WTC11 (cell line): ENCODE measurements around the gene TTC6. TPM values are rescaled to one million over a fixed set of nuclear protein-coding genes. Genes with fewer than 3 reads are reported as not detected.
A peak's percentile ranks its signal among the peaks of the same experiment; 100 is the strongest.

Source experiments
- ATAC-seq: fragments of 200-7000 bp; cut with Tn5 transposase; 2 replicates; pipeline ENCODE4 v1.10.0; 2021; ENCODE audit warnings: mild to moderate bottlenecking, moderate library complexity
- CTCF ChIA-PET: fragments of 300-600 bp; sonication (Branson Sonifier 250); formaldehyde crosslinking; loops from one replicate; lab custom pipeline; 2021; ENCODE audit warnings: antibody characterized with exemption; lab: Charles Lee
- POLR2A ChIA-PET: fragments of 350-600 bp; sonication (Branson Sonifier 250); formaldehyde crosslinking; loops from one replicate; lab custom pipeline; 2021; ENCODE audit warnings: antibody characterized with exemption; lab: Charles Lee
- DNase-seq: peaks from one replicate; pipeline ENCODE4 v3.0.0; 2021; ENCODE audit warnings: low spot score
- H3K27ac Mint-ChIP-seq: 2 replicates; pipeline ENCODE4 v1.8.0; 2021; ENCODE audit warnings: mixed read lengths
- H3K27me3 Mint-ChIP-seq: 2 replicates; pipeline ENCODE4 v1.8.0; 2021; ENCODE audit warnings: low read depth, mild to moderate bottlenecking, moderate library complexity, mixed read lengths
- H3K36me3 Mint-ChIP-seq: 2 replicates; pipeline ENCODE4 v1.8.0; 2021; ENCODE audit warnings: mixed read lengths
- H3K4me1 Mint-ChIP-seq: 2 replicates; pipeline ENCODE4 v1.8.0; 2022; ENCODE audit warnings: mixed read lengths
- H3K4me3 Mint-ChIP-seq: 2 replicates; pipeline ENCODE4 v1.8.0; 2021; ENCODE audit warnings: mild to moderate bottlenecking, moderate library complexity, mixed read lengths
- H3K9me3 Mint-ChIP-seq: 2 replicates; pipeline ENCODE4 v1.8.0; 2021; ENCODE audit warnings: mixed read lengths
- ATF1 ChIP-seq: sonication (generic); formaldehyde crosslinking; IDR thresholded peaks from 2 replicates; pipeline ENCODE4 v1.8.1; 2023; ENCODE audit warnings: mild to moderate bottlenecking, moderate library complexity, missing genetic modification reagents
- CREB1 ChIP-seq: sonication (generic); formaldehyde crosslinking; IDR thresholded peaks from 2 replicates; pipeline ENCODE4 v1.8.0; 2023; ENCODE audit warnings: mild to moderate bottlenecking, missing genetic modification reagents
- EMX1 ChIP-seq: fragments of 250-450 bp; sonication (Bioruptor Pico); IDR thresholded peaks from 2 replicates; pipeline ENCODE4 v1.8.0; 2021; ENCODE audit warnings: mild to moderate bottlenecking
- FOXP4 ChIP-seq: sonication (generic); formaldehyde crosslinking; IDR thresholded peaks from 2 replicates; pipeline ENCODE4 v1.8.0; 2022; ENCODE audit warnings: mild to moderate bottlenecking, missing genetic modification reagents
- GTF2I ChIP-seq: fragments of 250-450 bp; sonication (Bioruptor Pico); conservative IDR thresholded peaks from 2 replicates; pipeline ENCODE4 v1.4.0; 2021; ENCODE audit warnings: mild to moderate bottlenecking
- JAZF1 ChIP-seq: fragments of 250-450 bp; sonication (Bioruptor Pico); IDR thresholded peaks from 2 replicates; pipeline ENCODE4 v1.9.0; 2021; ENCODE audit warnings: moderate library complexity, mild to moderate bottlenecking, inconsistent platforms
- OVOL2 ChIP-seq: fragments of 250-450 bp; sonication (Bioruptor Pico); IDR thresholded peaks from 2 replicates; pipeline ENCODE4 v1.9.0; 2021; ENCODE audit warnings: mild to moderate bottlenecking, borderline replicate concordance
- PRDM15 ChIP-seq: sonication (generic); formaldehyde crosslinking; IDR thresholded peaks from 2 replicates; pipeline ENCODE4 v1.8.0; 2022; ENCODE audit warnings: missing genetic modification reagents
- USF1 ChIP-seq: sonication (generic); formaldehyde crosslinking; IDR thresholded peaks from 2 replicates; pipeline ENCODE4 v1.8.0; 2022; ENCODE audit warnings: mild to moderate bottlenecking, missing genetic modification reagents
- ZNF138 ChIP-seq: sonication (generic); formaldehyde crosslinking; conservative IDR thresholded peaks from 2 replicates; pipeline ENCODE4 v1.8.1; 2022; ENCODE audit warnings: mild to moderate bottlenecking, moderate library complexity, missing genetic modification reagents
- ZNF423 ChIP-seq: fragments of 250-450 bp; sonication (Bioruptor Pico); IDR thresholded peaks from 2 replicates; pipeline ENCODE4 v2.1.2; 2022; ENCODE audit warnings: mild to moderate bottlenecking, moderate library complexity
- ZNF532 ChIP-seq: fragments of 250-450 bp; sonication (Bioruptor Pico); IDR thresholded peaks from 2 replicates; pipeline ENCODE4 v1.9.0; 2021; ENCODE audit warnings: mild to moderate bottlenecking, borderline replicate concordance
- total RNA-seq: library from RNA; stranded (reverse); gene quantifications from 3 replicates; pipeline ENCODE4 v1.2.3, GENCODE V29; 2021
- TF ChIP-seq, protein P1 (sequence below): fragments of 250-450 bp; sonication (Bioruptor Pico); conservative IDR thresholded peaks from 2 replicates; pipeline ENCODE4 v1.9.0; 2021; ENCODE audit warnings: mild to moderate bottlenecking
- TF ChIP-seq, protein P2 (sequence below): sonication (generic); formaldehyde crosslinking; IDR thresholded peaks from 2 replicates; pipeline ENCODE4 v1.8.0; 2022; ENCODE audit warnings: mild to moderate bottlenecking, missing genetic modification reagents
- TF ChIP-seq, protein P3 (sequence below): sonication (generic); formaldehyde crosslinking; IDR thresholded peaks from 2 replicates; pipeline ENCODE4 v1.8.1; 2023; ENCODE audit warnings: mild to moderate bottlenecking, missing genetic modification reagents, borderline replicate concordance

TTC6 gene
- total RNA-seq, 1 experiment from 2014 or later, result not detected

GRCh38 chr14:37597914-37598746 is 2.7 kb downstream of the TTC6 start (continued):
- TF ChIP-seq USF1 (CRISPR knock-in tag) (no peak), GTF2I (no peak)

GRCh38 chr14:37598747-37599506 is 3.5 kb downstream of the TTC6 start:
- POLR2A ChIA-PET, result no interaction called here
- CTCF ChIA-PET, result interaction anchor here (0.6 to 4.6 kb wide), 8 partner anchors 10 to 369 kb away, joined by 3 to 17 read pairs (median 6); no protein-coding TSS in a partner anchor
- ATAC-seq (no peak; the same call in 1 of the 2 replicates), DNase-seq (no peak)
- H3K36me3 Mint-ChIP-seq, result no peaks in the 10 kb centered on the region
- peak overlapping the region; percentile 69 for H3K4me3 Mint-ChIP-seq
- H3K27me3 Mint-ChIP-seq, result peaks cover 96% of the 10 kb centered on the region
- no peaks in the 10 kb centered on the region for H3K9me3 Mint-ChIP-seq
- H3K27ac Mint-ChIP-seq, result no peak overlapping the region
- peaks cover 49% of the 10 kb centered on the region for H3K4me1 Mint-ChIP-seq
- TF ChIP-seq ZNF138 (CRISPR knock-in tag) (no peak), CREB1 (CRISPR knock-in tag) (no peak), PRDM15 (CRISPR knock-in tag) (no peak), ATF1 (CRISPR knock-in tag) (no peak), OVOL2 (CRISPR knock-in tag) (no peak), JAZF1 (CRISPR knock-in tag) (no peak), ZNF532 (CRISPR knock-in tag) (no peak), EMX1 (no peak), FOXP4 (CRISPR knock-in tag) (no peak), ZNF423 (CRISPR knock-in tag) (no peak)
- TF ChIP-seq, protein P1, sequence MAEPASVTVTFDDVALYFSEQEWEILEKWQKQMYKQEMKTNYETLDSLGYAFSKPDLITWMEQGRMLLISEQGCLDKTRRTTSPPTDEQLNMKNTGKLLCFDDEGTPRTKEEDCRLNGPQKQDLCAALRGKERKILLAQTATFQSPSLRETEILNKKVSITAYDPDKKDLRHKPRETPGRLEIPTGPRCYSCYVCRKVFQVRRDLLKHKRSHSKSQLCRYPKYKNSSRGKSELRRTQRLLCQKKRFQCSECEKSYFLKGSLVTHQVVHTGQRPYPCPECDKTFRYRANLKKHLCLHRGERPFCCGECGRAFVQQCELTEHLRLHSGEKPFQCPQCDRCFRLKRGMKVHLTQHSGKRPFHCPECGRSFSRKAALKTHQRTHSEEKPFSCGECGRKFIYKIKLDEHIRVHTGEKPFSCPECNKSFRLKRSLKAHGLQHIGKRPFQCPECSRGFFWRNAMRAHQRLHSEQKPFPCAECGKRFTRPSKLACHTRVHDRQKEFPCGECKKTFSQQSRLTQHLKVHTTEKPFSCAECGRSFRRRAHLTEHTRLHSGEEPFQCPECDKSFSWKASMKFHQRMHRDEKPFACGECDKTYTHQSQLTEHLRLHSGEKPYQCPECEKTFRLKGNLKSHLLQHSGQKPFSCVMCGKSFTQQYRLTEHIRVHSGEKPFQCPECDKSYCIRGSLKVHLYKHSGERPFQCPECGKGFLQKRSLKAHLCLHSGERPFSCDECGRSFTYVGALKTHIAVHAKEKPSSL (CRISPR knock-in tag), result no peak
- TF ChIP-seq, protein P2, sequence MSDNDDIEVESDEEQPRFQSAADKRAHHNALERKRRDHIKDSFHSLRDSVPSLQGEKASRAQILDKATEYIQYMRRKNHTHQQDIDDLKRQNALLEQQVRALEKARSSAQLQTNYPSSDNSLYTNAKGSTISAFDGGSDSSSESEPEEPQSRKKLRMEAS, result no peak
- TF ChIP-seq, protein P3, sequence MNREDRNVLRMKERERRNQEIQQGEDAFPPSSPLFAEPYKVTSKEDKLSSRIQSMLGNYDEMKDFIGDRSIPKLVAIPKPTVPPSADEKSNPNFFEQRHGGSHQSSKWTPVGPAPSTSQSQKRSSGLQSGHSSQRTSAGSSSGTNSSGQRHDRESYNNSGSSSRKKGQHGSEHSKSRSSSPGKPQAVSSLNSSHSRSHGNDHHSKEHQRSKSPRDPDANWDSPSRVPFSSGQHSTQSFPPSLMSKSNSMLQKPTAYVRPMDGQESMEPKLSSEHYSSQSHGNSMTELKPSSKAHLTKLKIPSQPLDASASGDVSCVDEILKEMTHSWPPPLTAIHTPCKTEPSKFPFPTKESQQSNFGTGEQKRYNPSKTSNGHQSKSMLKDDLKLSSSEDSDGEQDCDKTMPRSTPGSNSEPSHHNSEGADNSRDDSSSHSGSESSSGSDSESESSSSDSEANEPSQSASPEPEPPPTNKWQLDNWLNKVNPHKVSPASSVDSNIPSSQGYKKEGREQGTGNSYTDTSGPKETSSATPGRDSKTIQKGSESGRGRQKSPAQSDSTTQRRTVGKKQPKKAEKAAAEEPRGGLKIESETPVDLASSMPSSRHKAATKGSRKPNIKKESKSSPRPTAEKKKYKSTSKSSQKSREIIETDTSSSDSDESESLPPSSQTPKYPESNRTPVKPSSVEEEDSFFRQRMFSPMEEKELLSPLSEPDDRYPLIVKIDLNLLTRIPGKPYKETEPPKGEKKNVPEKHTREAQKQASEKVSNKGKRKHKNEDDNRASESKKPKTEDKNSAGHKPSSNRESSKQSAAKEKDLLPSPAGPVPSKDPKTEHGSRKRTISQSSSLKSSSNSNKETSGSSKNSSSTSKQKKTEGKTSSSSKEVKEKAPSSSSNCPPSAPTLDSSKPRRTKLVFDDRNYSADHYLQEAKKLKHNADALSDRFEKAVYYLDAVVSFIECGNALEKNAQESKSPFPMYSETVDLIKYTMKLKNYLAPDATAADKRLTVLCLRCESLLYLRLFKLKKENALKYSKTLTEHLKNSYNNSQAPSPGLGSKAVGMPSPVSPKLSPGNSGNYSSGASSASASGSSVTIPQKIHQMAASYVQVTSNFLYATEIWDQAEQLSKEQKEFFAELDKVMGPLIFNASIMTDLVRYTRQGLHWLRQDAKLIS (CRISPR knock-in tag), result no peak
